OCI-M2 (cell line): ENCODE measurements around the gene COL6A2.

ENCODE experiments used
- DNase-seq: peaks from one replicate; lab custom pipeline; 2025; ENCODE audit not compliant: unreplicated experiment; lab: John Stamatoyannopoulos, UW

COL6A2 gene

GRCh38 chr21:46124083-46124925 is 26.4 kb downstream of the COL6A2 start:
- no peak for DNase-seq

- DNase-seq, result no peak
Observed at GRCh38 chr21:46124926-46125845, 27.3 kb downstream of the COL6A2 start.

GRCh38 chr21:46125846-46126301 is 28.0 kb downstream of the COL6A2 start:
- DNase-seq, result no peak

GRCh38 chr21:46126309-46127238 is 28.7 kb downstream of the COL6A2 start:
- DNase-seq, result no peak

- DNase-seq, result no peak
Observed at GRCh38 chr21:46127239-46128105, 29.6 kb downstream of the COL6A2 start.

- no peak for DNase-seq
Observed at GRCh38 chr21:46128106-46128932, 30.4 kb downstream of the COL6A2 start.

GRCh38 chr21:46128933-46129571 is 31.1 kb downstream of the COL6A2 start:
- no peak for DNase-seq

GRCh38 chr21:46129846-46130651 is 32.1 kb downstream of the COL6A2 start:
- DNase-seq, result no peak

GRCh38 chr21:46130831-46131587 is 33.1 kb downstream of the COL6A2 start:
- no peak for DNase-seq

- DNase-seq, result no peak
Observed at GRCh38 chr21:46131588-46131837, 33.6 kb downstream of the COL6A2 start.

- DNase-seq, result no peak
Observed at GRCh38 chr21:46131838-46132651, 34.1 kb downstream of the COL6A2 start.

GRCh38 chr21:46135782-46136395 is 38.0 kb downstream of the COL6A2 start:
- DNase-seq, result no peak

- no peak for DNase-seq
Observed at GRCh38 chr21:46136739-46137349, 38.9 kb downstream of the COL6A2 start.

GRCh38 chr21:46137908-46138307 is 40.0 kb downstream of the COL6A2 start:
- no peak for DNase-seq

GRCh38 chr21:46138383-46138970 is 40.6 kb downstream of the COL6A2 start:
- no peak for DNase-seq
